Astrocyte of the hippocampus (primary cell): ENCODE data around the gene KAT2B.

ENCODE experiments used
- DNase-seq: peaks from one replicate; pipeline ENCODE4 v3.0.0; 2011; ENCODE audit warnings: low read depth, low spot score

KAT2B gene

GRCh38 chr3:20096135-20096685 is 56.0 kb downstream of the KAT2B start:
- DNase-seq, result no peak

DNA sequence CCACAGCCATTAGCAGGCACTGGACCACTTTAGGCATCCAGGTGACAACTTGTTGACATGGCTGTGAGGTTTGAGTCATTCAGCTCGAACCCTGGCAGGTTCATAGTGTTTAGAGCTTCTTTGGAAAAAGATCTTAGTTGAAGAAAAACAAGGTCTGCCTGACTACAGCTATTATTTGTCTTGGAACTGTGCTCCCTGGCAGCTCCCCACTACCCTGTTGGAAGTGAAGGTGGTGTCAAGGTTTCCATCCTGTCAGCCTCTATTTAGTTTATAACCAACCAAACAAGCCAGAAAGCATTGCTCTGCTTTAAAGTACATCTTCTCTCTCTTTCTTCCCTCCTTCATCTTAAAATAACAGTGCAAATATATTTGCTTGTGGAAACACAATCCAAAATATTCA is 56.8 kb downstream of the KAT2B start:
- DNase-seq, result peak; percentile 77

DNA sequence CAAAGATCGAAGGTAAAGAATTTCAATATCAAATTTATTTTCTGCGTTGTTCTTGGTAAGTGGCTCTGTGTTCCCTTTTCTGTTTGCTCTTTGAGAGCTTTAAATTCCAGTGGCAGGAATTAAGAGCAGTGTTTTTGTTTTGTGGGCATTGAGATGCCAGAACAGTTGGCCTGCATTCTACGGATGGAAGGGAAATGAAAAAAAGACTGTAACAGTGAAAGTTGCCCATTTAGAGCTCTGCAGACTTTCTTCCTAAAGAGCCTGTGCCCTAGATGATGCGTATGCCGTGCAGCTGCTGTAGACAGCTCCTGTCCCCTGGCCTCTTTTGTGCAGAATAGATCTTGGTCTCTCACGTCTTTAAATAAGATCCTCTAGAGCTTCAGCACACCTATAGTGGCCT is 58.8 kb downstream of the KAT2B start:
- DNase-seq, result peak; percentile 77

GRCh38 chr3:20100151-20100550 is 59.9 kb downstream of the KAT2B start:
- DNase-seq, result no peak

- DNase-seq, result no peak
Observed at GRCh38 chr3:20101041-20101440, 60.8 kb downstream of the KAT2B start.

DNA sequence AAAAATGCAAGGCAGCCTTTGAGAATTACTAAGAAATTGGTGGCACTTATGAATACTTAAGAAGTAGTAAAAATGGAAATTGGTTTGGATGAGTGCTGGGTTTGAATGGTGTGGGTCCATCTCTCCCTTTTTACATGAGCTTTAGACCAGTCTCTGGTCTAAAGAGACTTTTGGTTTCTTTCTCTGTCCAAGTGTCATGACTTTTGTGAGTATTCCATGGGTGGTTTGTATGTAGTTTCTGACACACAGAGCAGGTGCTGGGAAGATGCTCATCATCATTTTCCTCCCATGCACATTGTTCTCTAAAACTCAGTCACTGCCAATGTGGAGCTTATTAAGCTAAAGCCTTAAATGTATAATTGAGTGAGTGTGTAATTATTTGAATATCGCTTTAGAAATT is 63.5 kb downstream of the KAT2B start:
- no peak for DNase-seq

DNA sequence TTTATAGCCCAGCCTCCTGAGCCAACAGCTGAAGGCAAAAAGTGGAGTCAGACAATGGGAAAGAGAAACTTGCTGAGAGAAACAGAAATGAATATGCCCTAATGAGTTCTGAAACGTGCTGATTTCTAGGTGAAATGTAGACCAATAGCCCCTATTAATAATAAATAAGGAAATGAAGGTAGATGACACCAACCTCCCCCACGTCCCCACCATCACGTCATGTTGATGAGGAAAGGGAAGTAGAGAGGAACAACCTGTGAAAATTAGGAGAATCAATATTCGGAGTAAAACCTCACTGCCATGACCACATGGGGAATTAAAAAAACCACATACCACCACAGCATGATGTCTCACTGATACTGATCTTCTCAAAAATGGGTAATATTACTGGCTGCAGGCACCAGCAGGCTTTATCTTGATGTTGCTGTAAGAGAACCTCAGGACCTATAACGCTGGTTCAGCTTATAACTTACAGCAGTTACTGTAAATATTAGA is 64.0 kb downstream of the KAT2B start:
- no peak for DNase-seq

DNA sequence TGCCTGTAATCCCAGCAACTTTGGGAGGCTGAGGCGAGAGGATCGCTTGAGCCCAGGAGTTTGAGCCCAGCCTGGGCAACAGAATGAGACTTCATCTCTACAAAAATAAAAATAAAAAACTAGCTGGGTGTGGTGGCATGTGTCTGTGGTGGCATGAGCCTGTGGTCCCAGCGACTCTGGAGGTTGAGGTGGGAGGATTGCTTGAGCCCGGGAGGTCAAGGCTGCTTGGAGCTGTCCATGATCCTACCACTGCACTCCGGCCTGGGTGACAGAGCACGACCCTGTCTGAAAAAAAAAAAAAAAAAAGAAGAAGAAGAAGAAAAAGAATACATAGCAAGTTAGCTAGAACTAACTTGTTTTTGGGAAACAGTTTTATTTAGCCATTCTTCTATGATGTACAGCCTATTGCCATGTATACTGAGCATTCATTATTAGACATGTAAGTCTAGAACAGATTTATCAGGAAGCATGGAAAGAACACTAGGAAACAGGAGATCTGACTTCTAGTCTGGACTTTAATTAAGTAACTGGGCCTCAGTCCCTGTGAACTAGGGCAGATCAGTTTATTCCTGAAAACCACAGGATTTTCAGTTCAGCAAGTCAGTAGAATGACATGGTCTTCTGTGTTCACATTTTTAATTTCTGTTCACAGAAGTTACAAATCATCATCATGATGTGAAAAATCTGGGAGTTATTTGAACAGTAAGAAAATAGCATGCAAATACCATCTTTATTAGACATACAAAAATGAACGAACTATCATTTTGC is 65.5 kb downstream of the KAT2B start:
- peak; percentile 16 for DNase-seq

GRCh38 chr3:20107722-20108121 is 67.5 kb downstream of the KAT2B start:
- DNase-seq, result no peak

GRCh38 chr3:20108869-20109268 is 68.6 kb downstream of the KAT2B start:
- DNase-seq, result no peak

- no peak for DNase-seq
Observed at GRCh38 chr3:20110826-20111225, 70.6 kb downstream of the KAT2B start.

DNA sequence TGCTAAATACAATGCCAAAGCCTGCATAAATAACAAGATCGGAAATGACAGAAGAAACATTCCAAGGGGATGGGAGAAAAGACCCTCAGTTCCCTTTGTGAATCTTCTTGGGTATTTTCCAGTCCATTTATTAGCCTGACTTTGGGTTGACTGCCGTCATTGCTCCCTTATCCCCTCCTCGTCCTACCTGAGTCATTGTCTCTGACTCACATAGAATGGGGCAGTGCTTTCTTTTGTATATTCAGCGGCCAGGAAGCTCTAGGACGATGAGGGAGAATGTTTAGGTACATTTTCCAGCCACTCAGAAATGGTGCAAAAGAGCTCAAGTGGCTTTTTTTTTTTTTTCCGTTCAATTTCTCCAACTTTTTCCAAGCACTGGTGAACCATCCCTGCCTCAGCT is 71.6 kb downstream of the KAT2B start:
- DNase-seq, result peak; percentile 51

DNA sequence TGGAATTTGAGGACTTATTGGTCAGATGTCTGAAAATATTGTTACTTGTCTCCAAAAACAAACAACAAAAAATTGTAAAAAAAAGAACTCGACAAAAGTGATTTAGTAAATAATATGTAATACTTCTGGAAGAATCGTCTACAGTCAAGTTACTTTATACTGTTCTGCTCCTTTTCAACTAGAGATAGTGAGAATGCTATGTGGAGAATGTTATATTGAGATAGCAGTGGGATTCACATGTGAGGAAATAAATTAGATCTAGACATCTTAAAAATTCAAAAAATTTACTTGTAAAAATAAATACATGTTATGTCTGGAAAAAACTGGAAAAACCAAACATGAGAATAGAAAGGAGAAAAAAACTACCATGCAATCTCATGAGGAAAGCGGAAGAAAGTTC is 80.8 kb downstream of the KAT2B start:
- DNase-seq, result no peak

GRCh38 chr3:20123131-20123652 is 82.9 kb downstream of the KAT2B start:
- no peak for DNase-seq

DNA sequence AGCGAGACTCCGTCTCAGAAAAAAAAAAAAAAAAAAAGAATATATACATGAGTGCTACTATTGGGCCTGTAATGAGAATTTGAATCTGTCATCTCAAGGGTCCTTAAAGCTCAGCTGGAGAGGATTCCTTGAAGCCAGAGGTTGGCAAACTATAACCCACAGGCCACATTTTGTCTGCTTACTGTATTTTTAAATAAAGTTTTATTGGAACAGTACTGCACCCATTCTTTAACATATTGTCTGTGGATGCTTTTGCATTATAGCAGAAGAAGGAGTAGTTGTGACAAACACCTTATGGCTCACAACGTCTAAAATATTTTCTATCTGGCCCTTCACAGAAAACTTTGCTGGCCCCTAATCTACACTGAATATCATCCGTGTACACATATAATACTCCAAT is 85.0 kb downstream of the KAT2B start:
- no peak for DNase-seq

- no peak for DNase-seq
Observed at GRCh38 chr3:20125897-20126296, 85.7 kb downstream of the KAT2B start.

DNA sequence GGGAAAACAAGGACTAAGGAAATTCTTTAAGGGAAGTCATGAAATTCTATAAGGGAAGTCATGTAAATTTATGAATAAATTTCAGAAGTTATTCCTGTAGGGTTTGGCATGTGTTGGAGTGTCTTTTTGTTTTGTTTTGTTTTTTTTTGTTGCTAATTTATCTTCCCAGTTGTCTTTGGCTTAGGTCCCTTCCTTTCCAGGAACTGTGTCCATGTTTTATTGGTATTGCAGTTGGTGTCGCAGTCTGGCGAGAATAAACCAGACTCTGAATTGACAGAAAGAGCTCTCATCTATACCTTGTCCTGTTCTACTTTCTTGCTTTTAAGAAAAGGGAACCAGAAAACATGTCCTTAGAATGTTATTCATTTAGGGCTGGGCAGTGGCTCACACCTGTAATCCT is 88.1 kb downstream of the KAT2B start:
- DNase-seq, result no peak

GRCh38 chr3:20130106-20130505 is 89.9 kb downstream of the KAT2B start:
- DNase-seq, result no peak

DNA sequence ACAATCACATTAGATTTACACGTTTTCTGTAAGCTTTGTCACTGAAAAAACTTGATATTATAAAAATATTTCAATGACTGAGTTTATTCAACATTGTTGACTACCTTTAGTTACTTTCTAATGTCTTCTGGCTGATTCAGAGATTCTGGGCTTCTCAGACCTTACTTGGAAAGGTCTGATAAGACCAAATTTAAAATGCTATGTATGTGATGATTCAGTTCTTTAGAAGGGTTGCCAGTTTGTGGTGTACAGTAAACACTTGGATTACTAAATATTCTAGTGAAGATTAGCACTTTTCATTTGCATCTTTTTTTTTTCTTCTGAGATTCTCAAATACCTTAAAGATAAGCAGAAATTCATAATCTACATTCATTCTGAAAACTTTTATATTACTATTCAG is 96.0 kb downstream of the KAT2B start:
- DNase-seq, result peak; percentile 42

- no peak for DNase-seq
Observed at GRCh38 chr3:20137647-20138046, 97.4 kb downstream of the KAT2B start.

- no peak for DNase-seq
Observed at GRCh38 chr3:20140881-20141280, 100.6 kb downstream of the KAT2B start.

DNA sequence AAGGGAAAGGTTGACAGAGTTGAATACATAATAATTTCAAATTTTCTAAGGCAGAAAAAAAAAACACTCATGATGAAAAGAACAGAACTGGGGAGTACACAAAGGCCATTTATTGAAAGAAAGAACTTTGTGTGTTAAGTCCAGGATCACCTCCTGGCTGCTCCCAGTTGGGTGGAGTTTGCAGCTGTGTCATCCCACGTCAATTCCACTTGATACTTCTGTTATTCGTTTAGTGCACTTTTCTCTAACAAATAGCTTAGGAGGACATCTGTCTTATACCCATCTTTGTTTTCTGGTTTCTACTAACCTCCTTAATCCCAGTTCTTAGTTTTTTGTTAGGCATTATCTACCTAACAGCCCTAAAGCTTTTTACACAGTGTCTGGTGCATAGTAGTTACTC is 101.1 kb downstream of the KAT2B start:
- DNase-seq, result no peak

DNA sequence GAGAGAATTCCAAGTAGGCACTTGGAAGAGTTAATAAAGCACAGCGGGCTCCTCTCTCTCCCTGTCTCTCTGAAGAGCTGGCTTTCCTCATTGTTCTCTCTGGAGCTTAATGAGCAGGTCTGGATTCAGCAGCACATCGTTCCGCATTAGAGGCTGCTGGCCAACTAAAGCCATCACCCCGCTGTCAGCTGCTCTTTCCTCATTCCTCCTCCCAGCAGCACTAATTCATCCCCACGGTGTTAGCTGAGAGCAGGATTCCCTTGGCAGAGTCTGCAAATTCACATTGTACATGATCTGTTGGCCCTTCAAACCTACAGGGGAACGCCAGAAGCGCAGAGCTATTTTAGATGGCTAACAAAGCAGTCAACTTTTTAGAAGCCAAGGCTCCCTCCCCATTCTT is 101.6 kb downstream of the KAT2B start:
- DNase-seq, result peak; percentile 82
